OCI-LY7 (cell line): ENCODE data around the gene MTG1. TPM values are rescaled to one million over a fixed set of nuclear protein-coding genes. Genes with fewer than 3 reads are reported as not detected.

Source experiments
- BruUV-seq: library from RNA; stranded (reverse); fragments of 400-500 nt; replicated peaks from 2 replicates; lab custom pipeline; 2021; lab: Mats Ljungman, UMichigan
- CTCF ChIA-PET: fragments of 300-600 bp; sonication (Branson Sonifier 250); formaldehyde crosslinking; loops from one replicate; lab custom pipeline; 2022; ENCODE audit warnings: antibody characterized with exemption; ENCODE audit not compliant: unreplicated experiment; lab: Charles Lee
- POLR2A ChIA-PET: fragments of 300-600 bp; sonication (Branson Sonifier 250); formaldehyde crosslinking; loops from one replicate; lab custom pipeline; 2022; ENCODE audit warnings: antibody characterized with exemption; lab: Charles Lee
- DNase-seq: peaks from one replicate; pipeline ENCODE4 v3.0.0-alpha.2; 2015; ENCODE audit warnings: low spot score
- H2AFZ ChIP-seq: fragments of 200-600 bp; sonication (generic), shearing (Covaris generic); 2 replicates; pipeline ENCODE4 v1.6.1; 2014; ENCODE audit warnings: mild to moderate bottlenecking, antibody characterized with exemption, low read length, moderate library complexity
- H3K27ac ChIP-seq: fragments of 200-600 bp; sonication (generic); 2 replicates; pipeline ENCODE4 v1.5.1; 2014; ENCODE audit warnings: mixed run types, low read depth, mild to moderate bottlenecking, moderate library complexity, low read length, inconsistent platforms; ENCODE audit not compliant: poor library complexity, severe bottlenecking
- H3K36me3 ChIP-seq: fragments of 200-600 bp; sonication (generic); 2 replicates; pipeline ENCODE4 v1.6.1; 2014; ENCODE audit warnings: mild to moderate bottlenecking, antibody characterized with exemption, low read length, moderate library complexity, mixed read lengths; ENCODE audit not compliant: insufficient read depth
- H3K4me1 ChIP-seq: fragments of 200-600 bp; sonication (generic); 2 replicates; pipeline ENCODE4 v1.5.1; 2014; ENCODE audit warnings: mild to moderate bottlenecking, low read length; ENCODE audit not compliant: insufficient read depth, poor library complexity, severe bottlenecking
- H3K4me2 ChIP-seq: fragments of 200-600 bp; sonication (generic); 2 replicates; pipeline ENCODE4 v1.6.1; 2014; ENCODE audit warnings: mild to moderate bottlenecking, low read length
- H3K4me3 ChIP-seq: fragments of 200-600 bp; sonication (generic); 2 replicates; pipeline ENCODE4 v1.5.1; 2014; ENCODE audit warnings: mild to moderate bottlenecking, low read depth, low read length; ENCODE audit not compliant: poor library complexity, severe bottlenecking
- H3K79me2 ChIP-seq: fragments of 200-600 bp; sonication (generic); 2 replicates; pipeline ENCODE4 v1.6.1; 2016; ENCODE audit warnings: low read depth, mild to moderate bottlenecking, low read length, moderate library complexity, mixed read lengths; ENCODE audit not compliant: insufficient read depth
- H3K9me2 ChIP-seq: fragments of 200-600 bp; sonication (generic); 2 replicates; pipeline ENCODE4 v1.6.1; 2016; ENCODE audit warnings: mild to moderate bottlenecking, low read length, mixed read lengths; ENCODE audit not compliant: insufficient read depth
- H3K9me3 ChIP-seq: fragments of 200-600 bp; sonication (generic); 2 replicates; pipeline ENCODE4 v1.6.1; 2014; ENCODE audit warnings: mild to moderate bottlenecking, mixed run types, low read length, mixed read lengths
- H4K20me1 ChIP-seq: fragments of 200-600 bp; sonication (generic); 2 replicates; pipeline ENCODE4 v1.6.1; 2014; ENCODE audit warnings: mild to moderate bottlenecking, antibody characterized with exemption, low read length, moderate library complexity, mixed read lengths; ENCODE audit not compliant: insufficient read depth
- CTCF ChIP-seq: fragments of 200-600 bp; sonication (generic); conservative IDR thresholded peaks from 2 replicates; pipeline ENCODE4 v1.5.1; 2014; ENCODE audit warnings: mild to moderate bottlenecking, antibody characterized with exemption, low read length, moderate library complexity, mixed read lengths
- EZH2phosphoT487 ChIP-seq: fragments of 200-600 bp; sonication (generic); IDR thresholded peaks from 2 replicates; pipeline ENCODE4 v1.6.1; 2018; ENCODE audit warnings: low read depth, borderline replicate concordance, mild to moderate bottlenecking, mixed run types, antibody characterized with exemption, low read length, moderate library complexity, mixed read lengths
- intact Hi-C: fragments of 100-400 bp; cut with micrococcal nuclease; formaldehyde crosslinking; loops from one replicate; pipeline ENCODE4 v1.10.0; 2022; ENCODE audit not compliant: unreplicated experiment
- total RNA-seq, 2 experiments: library from RNA; depleted of rRNA in 1 of 2; stranded (reverse); fragments of >200 nt in 1 of 2; shearing (Covaris generic) in 1 of 2; gene quantifications; 2 replicates each; pipeline ENCODE4 v1.2.3, GENCODE V29; 2014 to 2022

MTG1 gene
- total RNA-seq, 2 experiments from 2014 or later: 85.6 to 101 TPM

GRCh38 chr10:133457100-133457841, 63.3 kb downstream of the MTG1 start:
- Histone ChIP-seq H3K4me2 (no peak overlapping the region), H3K36me3 (no peaks in the 10 kb centered on the region), H2AFZ (no peak overlapping the region), H3K27ac (no peak overlapping the region), H3K79me2 (no peaks in the 10 kb centered on the region), H3K4me1 (no peaks in the 10 kb centered on the region), H3K9me3 (no peaks in the 10 kb centered on the region), H3K4me3 (no peak overlapping the region), H3K9me2 (no peaks in the 10 kb centered on the region), H4K20me1 (no peaks in the 10 kb centered on the region)
- intact Hi-C loops: no loop called here
- no TSS peak for BruUV-seq
- no peak for TF ChIP-seq EZH2phosphoT487
- TF ChIP-seq CTCF: no peak
- DNase-seq: no peak
- CTCF ChIA-PET: no interaction called here
- POLR2A ChIA-PET: no interaction called here

- intact Hi-C loops: no loop called here
- Histone ChIP-seq H3K9me3 (no peaks in the 10 kb centered on the region), H4K20me1 (no peaks in the 10 kb centered on the region), H3K4me3 (no peak overlapping the region), H3K9me2 (no peaks in the 10 kb centered on the region), H3K27ac (no peak overlapping the region), H2AFZ (no peak overlapping the region), H3K4me1 (no peaks in the 10 kb centered on the region), H3K4me2 (no peak overlapping the region), H3K36me3 (no peaks in the 10 kb centered on the region), H3K79me2 (no peaks in the 10 kb centered on the region)
- DNase-seq: no peak
- ChIA-PET CTCF (no interaction called here), POLR2A (no interaction called here)
- BruUV-seq: no TSS peak
- no peak for TF ChIP-seq CTCF
- no peak for TF ChIP-seq EZH2phosphoT487
Observed at GRCh38 chr10:133458021-133458709, 64.2 kb downstream of the MTG1 start.
